ENCODE data around the gene IFITM5. TPM values are rescaled to one million over a fixed set of nuclear protein-coding genes. Genes with fewer than 3 reads are reported as not detected.
A peak's percentile ranks its signal among the peaks of the same experiment; 100 is the strongest.
"Not testable (repeated sequence)": the region's sequence is repeated elsewhere in the genome, so short reads cannot be mapped to it uniquely, and the experiment has no call there.

Gene IFITM5
- total RNA-seq, 1 donor from 2014 or later: not detected

DNA sequence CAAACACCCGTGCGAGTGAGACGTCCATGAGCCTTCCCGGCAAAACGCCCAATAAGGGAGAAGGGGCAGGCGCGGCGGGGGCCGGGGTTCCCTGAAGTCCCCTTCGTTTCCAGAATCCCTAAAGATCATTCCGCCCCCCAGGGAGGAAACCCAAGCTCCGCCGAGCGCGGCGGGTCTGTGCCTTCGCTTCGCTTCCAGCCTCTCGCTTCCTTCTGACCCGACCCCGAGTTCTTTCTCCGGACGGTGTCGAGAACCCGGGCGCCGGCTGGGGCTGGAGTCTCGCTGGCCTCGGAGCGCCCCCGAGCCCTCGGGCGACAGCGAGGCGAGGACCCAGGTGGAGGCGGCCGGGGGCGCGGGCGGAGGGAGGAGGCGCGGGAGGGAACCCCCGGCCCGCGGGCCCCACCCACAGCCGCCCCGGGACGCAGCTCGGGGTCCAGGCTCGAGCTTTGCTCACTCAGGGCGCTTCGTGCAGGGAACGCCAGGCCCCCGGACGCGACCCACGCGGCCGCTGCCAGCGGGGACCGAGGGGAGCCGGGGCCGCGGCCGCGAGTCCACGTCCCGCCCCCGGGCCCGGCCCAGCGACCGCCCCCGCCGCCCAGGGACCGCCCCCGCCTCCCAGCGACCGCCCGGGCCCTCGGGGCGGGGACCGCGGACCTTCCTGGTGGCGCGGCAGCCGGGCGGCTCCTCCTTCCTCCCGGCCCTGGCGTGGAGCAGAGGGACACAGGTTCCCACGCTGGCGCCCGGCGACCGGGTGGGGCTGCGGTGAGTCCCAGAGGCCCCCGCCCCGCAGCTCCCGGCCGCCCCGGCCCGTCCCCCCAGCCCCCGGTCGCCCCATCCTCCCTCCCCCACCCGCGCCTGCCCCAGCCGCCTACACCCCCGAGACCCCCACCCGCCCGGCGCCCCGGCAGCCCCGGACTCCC is 10.6 kb downstream of the IFITM5 start, which contains the start of gene PGGHG:
Gene PGGHG (plus strand): TSS at position 649 of the 920 bp plus-strand sequence. CDS start 691 bp downstream, outside the sequence.
- H3K4me3 ChIP-seq (ENCODE audit: low read depth, low read length): peak within 1 kb of the TSS; percentile 55
- TF ChIP-seq, protein P1, sequence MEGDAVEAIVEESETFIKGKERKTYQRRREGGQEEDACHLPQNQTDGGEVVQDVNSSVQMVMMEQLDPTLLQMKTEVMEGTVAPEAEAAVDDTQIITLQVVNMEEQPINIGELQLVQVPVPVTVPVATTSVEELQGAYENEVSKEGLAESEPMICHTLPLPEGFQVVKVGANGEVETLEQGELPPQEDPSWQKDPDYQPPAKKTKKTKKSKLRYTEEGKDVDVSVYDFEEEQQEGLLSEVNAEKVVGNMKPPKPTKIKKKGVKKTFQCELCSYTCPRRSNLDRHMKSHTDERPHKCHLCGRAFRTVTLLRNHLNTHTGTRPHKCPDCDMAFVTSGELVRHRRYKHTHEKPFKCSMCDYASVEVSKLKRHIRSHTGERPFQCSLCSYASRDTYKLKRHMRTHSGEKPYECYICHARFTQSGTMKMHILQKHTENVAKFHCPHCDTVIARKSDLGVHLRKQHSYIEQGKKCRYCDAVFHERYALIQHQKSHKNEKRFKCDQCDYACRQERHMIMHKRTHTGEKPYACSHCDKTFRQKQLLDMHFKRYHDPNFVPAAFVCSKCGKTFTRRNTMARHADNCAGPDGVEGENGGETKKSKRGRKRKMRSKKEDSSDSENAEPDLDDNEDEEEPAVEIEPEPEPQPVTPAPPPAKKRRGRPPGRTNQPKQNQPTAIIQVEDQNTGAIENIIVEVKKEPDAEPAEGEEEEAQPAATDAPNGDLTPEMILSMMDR (conservative IDR thresholded peaks at IDR 0.05; ENCODE audit: low read depth, low read length): no peak
- no peak for DNase-seq (ENCODE audit: low read depth)

DNA sequence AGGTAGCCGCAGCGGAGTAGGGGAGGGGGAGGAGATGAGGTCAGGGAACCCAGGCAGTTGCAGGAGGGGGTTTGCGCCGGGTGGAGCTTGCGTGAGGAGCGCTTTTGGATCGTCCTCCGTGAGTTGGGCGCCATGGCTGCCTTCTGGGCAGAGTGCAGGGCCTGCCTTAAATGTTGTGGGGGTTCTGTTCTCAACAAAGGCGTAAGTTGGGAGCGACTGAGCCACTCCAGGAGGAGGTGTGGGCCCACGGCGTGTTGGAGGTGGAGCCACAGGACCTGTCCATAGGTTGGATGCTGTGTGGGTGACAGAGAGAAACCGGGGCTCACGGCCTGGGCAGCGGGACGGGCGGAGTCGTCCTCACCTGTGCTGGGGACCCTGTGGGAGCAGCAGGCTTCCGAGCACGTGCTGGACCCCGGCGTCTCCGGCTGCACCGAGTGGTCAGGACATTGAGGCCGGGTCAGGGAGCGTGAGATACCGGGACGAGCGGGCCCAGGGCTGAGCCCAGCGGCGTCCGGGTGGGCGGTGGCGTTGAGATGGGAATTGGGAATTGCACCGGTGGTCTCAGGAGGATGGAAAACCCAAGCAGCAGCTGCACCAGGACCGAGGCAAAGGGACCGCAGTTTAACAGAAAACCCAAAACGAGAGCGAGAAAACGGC is 11.4 kb downstream of the IFITM5 start:
- DNase-seq (ENCODE audit: low read depth): no peak
- TF ChIP-seq, protein P1 (conservative IDR thresholded peaks at IDR 0.05; ENCODE audit: low read depth, low read length): no peak
- peak overlapping the region; percentile 55 for H3K4me3 ChIP-seq (ENCODE audit: low read depth, low read length)

DNA sequence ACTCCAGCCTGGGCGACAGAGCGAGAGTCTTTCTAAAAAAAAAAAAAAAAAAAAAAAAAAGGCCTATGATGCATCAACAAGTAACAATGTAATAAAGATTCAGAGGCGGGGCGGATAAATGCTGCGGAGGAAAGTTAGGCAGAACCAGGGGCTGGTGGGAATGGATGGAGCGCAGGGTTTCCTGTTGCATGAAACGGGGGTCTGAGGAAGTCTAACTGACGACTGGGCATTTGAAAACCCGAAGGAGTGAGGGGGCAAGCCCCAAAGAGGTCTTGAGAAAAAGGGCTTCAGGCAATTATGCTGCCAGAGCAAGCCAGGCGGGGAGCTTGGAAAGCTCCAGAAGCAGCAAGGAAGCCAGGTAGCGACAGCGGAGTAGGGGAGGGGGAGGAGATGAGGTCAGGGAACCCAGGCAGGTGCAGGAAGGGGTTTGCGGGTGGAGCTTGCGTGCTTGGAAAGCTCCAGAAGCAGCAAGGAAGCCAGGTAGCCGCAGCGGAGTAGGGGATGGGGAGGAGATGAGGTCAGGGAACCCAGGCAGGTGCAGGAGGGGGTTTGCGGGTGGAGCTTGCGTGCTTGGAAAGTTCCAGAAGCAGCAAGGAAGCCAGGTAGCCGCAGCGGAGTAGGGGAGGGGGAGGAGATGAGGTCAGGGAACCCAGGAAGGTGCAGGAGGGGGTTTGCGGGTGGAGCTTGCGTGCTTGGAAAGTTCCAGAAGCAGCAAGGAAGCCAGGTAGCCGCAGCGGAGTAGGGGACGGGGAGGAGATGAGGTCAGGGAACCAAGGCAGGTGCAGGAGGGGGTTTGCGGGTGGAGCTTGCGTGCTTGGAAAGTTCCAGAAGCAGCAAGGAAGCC is 12.1 kb downstream of the IFITM5 start:
- not testable (repeated sequence) for DNase-seq (ENCODE audit: low read depth)

DNA sequence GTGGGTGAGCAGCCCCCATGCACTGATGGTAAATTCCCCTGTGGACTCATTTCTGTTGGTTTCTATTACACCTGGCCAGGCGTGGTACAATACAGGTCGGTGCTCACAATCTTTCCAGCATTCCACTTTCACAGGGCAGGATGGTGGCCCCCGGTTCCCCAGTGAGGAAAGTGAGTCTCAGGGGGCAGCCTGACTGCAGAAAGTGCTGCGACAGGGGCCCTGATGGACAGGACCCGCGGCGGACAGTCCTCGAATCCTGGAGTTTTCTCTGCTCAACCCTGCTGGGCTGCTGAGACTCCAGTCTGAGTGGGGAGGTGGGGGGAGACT is 13.5 kb downstream of the IFITM5 start:
- TF ChIP-seq, protein P1 (conservative IDR thresholded peaks at IDR 0.05; ENCODE audit: low read depth, low read length): no peak
- no peak for DNase-seq (ENCODE audit: low read depth)
- H3K4me3 ChIP-seq (ENCODE audit: low read depth, low read length): no peak overlapping the region

More for the DNA sequence above, 12.1 kb downstream of the IFITM5 start:
- H3K4me3 ChIP-seq (ENCODE audit: low read depth, low read length): peak overlapping the region; percentile 55

DNA sequence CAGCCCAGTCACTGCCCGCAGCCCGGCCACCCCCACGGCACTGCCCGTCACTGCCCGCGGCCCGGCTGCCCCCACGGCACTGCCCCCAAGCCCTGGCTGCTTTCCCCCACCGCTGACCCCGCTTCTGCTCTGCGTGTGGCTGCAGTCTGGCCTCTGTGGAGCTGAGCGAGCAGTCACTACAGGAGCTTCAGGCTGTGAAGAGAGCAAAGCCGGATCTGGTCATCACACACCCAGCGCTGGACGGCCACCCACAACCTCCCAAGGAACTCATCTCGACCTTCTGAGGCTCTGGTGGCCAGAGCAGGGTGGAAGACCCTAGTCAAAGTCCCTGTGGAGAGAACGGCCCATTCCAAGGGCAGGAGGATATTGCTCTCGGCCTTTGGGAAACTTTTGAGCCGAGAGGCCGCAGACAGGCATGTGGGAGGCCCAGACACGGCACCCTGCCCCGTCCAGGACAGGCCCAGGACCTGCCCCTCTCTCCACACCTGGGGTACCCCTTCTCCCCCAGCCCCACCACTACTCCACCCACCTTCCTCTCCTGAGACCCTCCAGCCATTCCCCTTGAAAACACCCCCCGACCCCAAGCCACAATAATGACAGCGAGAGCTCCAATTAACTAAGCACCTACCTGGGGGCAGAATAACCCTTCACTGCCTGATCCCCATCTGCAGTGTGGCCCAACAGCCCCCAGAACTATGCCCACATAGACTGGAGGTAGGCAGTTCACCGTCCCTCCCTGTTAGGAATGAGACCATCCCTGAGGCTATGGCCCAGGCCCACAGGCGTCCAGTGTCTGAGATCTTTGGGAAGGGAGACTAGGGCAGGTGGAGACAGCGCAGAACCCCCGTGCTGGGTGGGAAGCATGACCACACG is 14.1 kb downstream of the IFITM5 start:
- no peak for DNase-seq (ENCODE audit: low read depth)
- TF ChIP-seq, protein P1 (conservative IDR thresholded peaks at IDR 0.05; ENCODE audit: low read depth, low read length): no peak
- H3K4me3 ChIP-seq (ENCODE audit: low read depth, low read length): no peak overlapping the region

DNA sequence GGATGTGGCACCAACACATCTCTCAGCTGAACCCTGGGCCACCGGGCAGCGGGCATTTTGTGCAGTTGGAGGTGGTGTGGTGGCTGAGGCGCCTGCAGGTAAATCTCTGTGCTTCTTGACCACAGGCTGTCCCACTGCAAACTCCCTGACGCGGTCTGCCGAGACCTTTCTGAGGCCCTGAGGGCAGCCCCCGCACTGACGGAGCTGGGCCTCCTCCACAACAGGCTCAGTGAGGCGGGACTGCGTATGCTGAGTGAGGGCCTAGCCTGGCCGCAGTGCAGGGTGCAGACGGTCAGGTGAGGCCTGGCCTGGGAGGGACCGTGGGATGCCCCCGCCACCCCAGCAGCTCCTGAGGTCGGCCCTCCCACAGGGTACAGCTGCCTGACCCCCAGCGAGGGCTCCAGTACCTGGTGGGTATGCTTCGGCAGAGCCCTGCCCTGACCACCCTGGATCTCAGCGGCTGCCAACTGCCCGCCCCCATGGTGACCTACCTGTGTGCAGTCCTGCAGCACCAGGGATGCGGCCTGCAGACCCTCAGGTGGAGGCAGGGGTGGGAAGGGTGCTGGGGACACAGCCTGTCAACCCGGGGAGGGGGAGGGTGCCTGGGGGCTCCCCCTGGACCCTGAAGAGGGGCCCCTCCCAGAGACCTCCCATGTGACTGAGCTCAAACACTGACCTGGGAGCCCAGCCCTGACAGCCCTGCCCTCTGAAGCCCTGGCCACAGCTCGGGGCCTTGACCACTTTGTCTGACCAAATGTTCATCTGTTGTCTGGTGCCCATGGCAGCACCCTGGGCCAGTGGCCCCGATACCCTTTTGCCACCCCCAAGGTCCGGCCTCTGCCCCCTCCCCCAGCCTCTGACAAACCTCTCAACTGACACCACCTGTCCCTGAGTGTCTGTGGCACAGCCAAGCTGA is 15.0 kb downstream of the IFITM5 start:
- no peak for DNase-seq (ENCODE audit: low read depth)
- H3K4me3 ChIP-seq (ENCODE audit: low read depth, low read length): no peak overlapping the region
- TF ChIP-seq, protein P1 (conservative IDR thresholded peaks at IDR 0.05; ENCODE audit: low read depth, low read length): no peak
